SK-N-SH (cell line): ENCODE data around the gene ZMIZ1. TPM values are rescaled to one million over a fixed set of nuclear protein-coding genes. Genes with fewer than 3 reads are reported as not detected.
A peak's percentile ranks its signal among the peaks of the same experiment; 100 is the strongest.

Experiments used
- CTCF ChIA-PET: fragments of 300-600, 350-600 bp; formaldehyde crosslinking; extraction: SDS; loops from one replicate; lab custom pipeline; 2021; lab: Yijun Ruan, JAX
- POLR2A ChIA-PET: fragments of 350-600 bp; sonication (Branson Sonifier 250); formaldehyde crosslinking; extraction: SDS; loops from one replicate; lab custom pipeline; 2020; ENCODE audit warnings: antibody characterized with exemption, inconsistent platforms; lab: Yijun Ruan, JAX
- DNase-seq: peaks from one replicate; pipeline ENCODE4 v3.0.0; 2012
- H2AFZ ChIP-seq: fragments of 200-600 bp; sonication (generic); 2 replicates; pipeline ENCODE4 v1.8.1; 2016; ENCODE audit warnings: antibody characterized with exemption, mild to moderate bottlenecking, low read depth
- H3F3A ChIP-seq: fragments of 200-600 bp; sonication (generic); replicated peaks from 2 replicates; pipeline ENCODE3; 2016; ENCODE audit warnings: antibody characterized with exemption, mild to moderate bottlenecking; ENCODE audit not compliant: insufficient read depth
- H3K27ac ChIP-seq, 2 experiments: fragments of 200-500 bp in 1 of 2; fragments of 200-600 bp in 1 of 2; sonication (Bioruptor generic) in 1 of 2; sonication (generic), shearing (Covaris generic) in 1 of 2; 2 replicates each; pipeline versions ENCODE4 v1.5.1 to v1.6.1; 2014 to 2016; ENCODE audit warnings: low read depth in 2 of 2, inconsistent platforms in 1 of 2, low read length in 1 of 2, mild to moderate bottlenecking in 1 of 2, mixed read lengths in 1 of 2
- H3K27me3 ChIP-seq: fragments of 200-600 bp; sonication (generic), shearing (Covaris generic); 2 replicates; pipeline ENCODE4 v1.6.1; 2016; ENCODE audit warnings: mixed run types; ENCODE audit not compliant: insufficient read depth
- H3K36me3 ChIP-seq, 2 experiments: fragments of 200-500 bp in 1 of 2; fragments of 200-600 bp in 1 of 2; sonication (Bioruptor generic) in 1 of 2; sonication (generic) in 1 of 2; replicated peaks in 1 of 2; 2 replicates each; pipeline versions ENCODE3 to v1.5.1; 2014 to 2016; ENCODE audit warnings: low read length in 1 of 2, mild to moderate bottlenecking in 1 of 2; ENCODE audit not compliant: insufficient read depth in 2 of 2, control insufficient read depth in 1 of 2
- H3K4me1 ChIP-seq, 2 experiments: fragments of 200-500 bp in 1 of 2; fragments of 200-600 bp in 1 of 2; sonication (Bioruptor generic) in 1 of 2; sonication (generic), shearing (Covaris generic) in 1 of 2; 2 replicates each; pipeline versions ENCODE4 v1.5.1 to v1.6.1; 2014 to 2016; ENCODE audit warnings: low read depth in 1 of 2, low read length in 1 of 2, mixed run types in 1 of 2; ENCODE audit not compliant: insufficient read depth in 2 of 2, control insufficient read depth in 1 of 2
- H3K4me2 ChIP-seq: fragments of 200-600 bp; sonication (generic), shearing (Covaris generic); 2 replicates; pipeline ENCODE4 v1.6.1; 2017; ENCODE audit warnings: mixed run types
- H3K4me3 ChIP-seq, 2 experiments: fragments of 200-500 bp in 1 of 2; fragments of 200-600 bp in 1 of 2; sonication (Bioruptor generic) in 1 of 2; sonication (generic), shearing (Covaris generic) in 1 of 2; 2 replicates each; pipeline versions ENCODE4 v1.5.1 to v1.8.1; 2014 to 2016; ENCODE audit warnings: low read depth in 2 of 2, inconsistent platforms in 1 of 2, low read length in 1 of 2, mild to moderate bottlenecking in 1 of 2, mixed read lengths in 1 of 2, moderate library complexity in 1 of 2
- H3K79me2 ChIP-seq: fragments of 200-600 bp; sonication (generic); 2 replicates; pipeline ENCODE4 v1.8.1; 2017; ENCODE audit warnings: mild to moderate bottlenecking; ENCODE audit not compliant: insufficient read depth
- H3K9ac ChIP-seq: fragments of 200-600 bp; sonication (generic); 2 replicates; pipeline ENCODE4 v1.6.1; 2017; ENCODE audit warnings: mixed run types
- H3K9me2 ChIP-seq: fragments of 200-600 bp; sonication (generic); 2 replicates; pipeline ENCODE4 v1.6.1; 2017; ENCODE audit warnings: mixed run types
- H3K9me3 ChIP-seq: fragments of 200-600 bp; sonication (generic); 2 replicates; pipeline ENCODE4 v1.6.1; 2017; ENCODE audit warnings: mixed run types, mild to moderate bottlenecking, moderate library complexity
- H4K20me1 ChIP-seq: fragments of 200-600 bp; sonication (generic); 2 replicates; pipeline ENCODE4 v1.6.1; 2017; ENCODE audit warnings: mild to moderate bottlenecking, mixed run types; ENCODE audit not compliant: insufficient read depth
- ELF1 ChIP-seq: IDR thresholded peaks from 2 replicates; pipeline ENCODE4 v1.4.0; 2012
- EZH2phosphoT487 ChIP-seq: fragments of 200-600 bp; sonication (generic); IDR thresholded peaks from 2 replicates; pipeline ENCODE4 v1.6.1; 2017; ENCODE audit warnings: low read depth, mixed run types, mild to moderate bottlenecking, antibody characterized with exemption, moderate library complexity, borderline replicate concordance
- FOSL2 ChIP-seq: IDR thresholded peaks from 2 replicates; pipeline ENCODE4 v1.4.0; 2012; ENCODE audit warnings: low read depth, mild to moderate bottlenecking, moderate library complexity, borderline replicate concordance
- FOXM1 ChIP-seq: IDR thresholded peaks from 2 replicates; pipeline ENCODE4 v1.4.0; 2012; ENCODE audit warnings: low read depth, mild to moderate bottlenecking
- GABPA ChIP-seq: IDR thresholded peaks from 2 replicates; pipeline ENCODE4 v1.4.0; 2012; ENCODE audit warnings: low read depth, mild to moderate bottlenecking
- GATA2 ChIP-seq: sonication (generic); formaldehyde crosslinking; IDR thresholded peaks from 2 replicates; pipeline ENCODE4 v1.5.0; 2020; ENCODE audit warnings: mild to moderate bottlenecking, missing genetic modification reagents
- MXI1 ChIP-seq: IDR thresholded peaks from 2 replicates; pipeline ENCODE4 v1.6.1; 2012; ENCODE audit warnings: mild to moderate bottlenecking, low read depth, low read length, improper control_type of control experiment
- NFIC ChIP-seq: IDR thresholded peaks from 2 replicates; pipeline ENCODE4 v1.4.0; 2012; ENCODE audit warnings: borderline replicate concordance
- RAD21 ChIP-seq: IDR thresholded peaks from 2 replicates; pipeline ENCODE4 v1.6.1; 2012; ENCODE audit warnings: mild to moderate bottlenecking, low read length
- SIN3A ChIP-seq: IDR thresholded peaks from 2 replicates; pipeline ENCODE4 v1.6.1; 2012; ENCODE audit warnings: low read depth, mild to moderate bottlenecking, low read length, moderate library complexity, borderline replicate concordance
- TEAD4 ChIP-seq: IDR thresholded peaks from 2 replicates; pipeline ENCODE4 v1.4.0; 2012; ENCODE audit warnings: mild to moderate bottlenecking, borderline replicate concordance; ENCODE audit not compliant: insufficient read depth
- WGBS: methylation state at CpG from one replicate; pipeline ENCODE4 v1.1.6; 2017; ENCODE audit warnings: low lambda C conversion rate; 5-methylcytosine and 5-hydroxymethylcytosine counted together
- polyA plus RNA-seq, 3 experiments: library from polyadenylated mRNA; depleted of rRNA; stranded (reverse); fragments of >200 nt; gene quantifications; 2 replicates each; pipeline ENCODE4 v1.2.3, GENCODE V29; 2012
- TF ChIP-seq, protein P1 (sequence below): fragments of 150-350 bp; IDR thresholded peaks from 2 replicates; pipeline ENCODE4 v1.6.1; 2016; ENCODE audit warnings: mild to moderate bottlenecking, low read depth, low read length
- TF ChIP-seq, protein P2 (sequence below): IDR thresholded peaks from 2 replicates; pipeline ENCODE4 v1.4.0; 2012; ENCODE audit warnings: low read depth
- TF ChIP-seq, protein P3 (sequence below): fragments of 150-350 bp; IDR thresholded peaks from 2 replicates; pipeline ENCODE4 v1.6.1; 2017; ENCODE audit warnings: antibody characterized with exemption, low read length, low read depth, borderline replicate concordance
- TF ChIP-seq, protein P4 (sequence below): fragments of 200-600 bp; sonication (generic); IDR thresholded peaks from 2 replicates; pipeline ENCODE4 v1.6.1; 2017; ENCODE audit warnings: antibody characterized with exemption, mild to moderate bottlenecking, moderate library complexity
- TF ChIP-seq, protein P5 (sequence below): IDR thresholded peaks from 2 replicates; pipeline ENCODE4 v1.6.1; 2012; ENCODE audit warnings: mild to moderate bottlenecking, low read depth, low read length, moderate library complexity
- TF ChIP-seq, protein P6 (sequence below): IDR thresholded peaks from 2 replicates; pipeline ENCODE4; 2012

The ZMIZ1 gene
- polyA plus RNA-seq, 1 of the 3 experiments (the other 2 are of a cell fraction) = 23.5 TPM

DNA sequence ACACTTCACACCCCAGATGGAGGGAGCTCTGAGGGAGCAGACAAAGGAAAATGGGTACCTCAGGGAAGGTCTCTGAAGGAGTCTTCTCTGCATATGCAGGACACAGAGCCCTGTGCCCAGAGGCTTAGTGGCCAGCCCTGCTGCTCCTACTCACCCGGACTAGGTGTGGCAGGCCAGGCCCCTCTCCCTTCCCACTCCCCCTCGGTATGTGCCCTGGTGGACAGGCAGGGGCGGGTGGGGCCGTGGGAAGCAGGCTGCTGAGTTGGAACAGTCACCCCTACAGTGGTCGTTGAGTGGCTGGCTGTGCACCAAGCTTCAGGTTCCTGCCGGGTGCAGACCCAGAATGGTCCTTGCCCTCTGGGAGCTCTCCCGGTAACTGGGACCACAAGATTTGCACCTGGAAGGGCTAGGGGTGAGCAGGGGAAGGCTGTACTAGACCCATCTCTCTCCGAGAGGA lies 68.6 kb downstream of the ZMIZ1 start:
- no peak for DNase-seq
- 56% methylated on average over 4 of the region's 8 CpGs for WGBS
- Histone ChIP-seq H3F3A (peaks cover 10% of the 10 kb centered on the region), H3K9me3 (no peaks in the 10 kb centered on the region), H3K4me3 (no peak overlapping the region), H2AFZ (no peak overlapping the region), H3K79me2 (peaks cover 93% of the 10 kb centered on the region), H3K27ac (peak overlapping the region; percentile 50 to 58; a peak in 2 of 4 replicates), H3K36me3 (peaks cover 11 to 16% of the 10 kb centered on the region in 2 experiments), H4K20me1 (peaks cover 32% of the 10 kb centered on the region), H3K9ac (no peak overlapping the region), H3K4me1 (peaks cover 25 to 58% of the 10 kb centered on the region in 2 experiments), H3K9me2 (no peaks in the 10 kb centered on the region), H3K4me2 (no peak overlapping the region), H3K27me3 (no peaks in the 10 kb centered on the region)
- ChIA-PET CTCF (interaction anchor here (1.4 kb wide), 1 partner anchor 13 kb away, joined by 4 read pairs; no protein-coding TSS in a partner anchor), POLR2A (no interaction called here)
- no peak for TF ChIP-seq ELF1

DNA sequence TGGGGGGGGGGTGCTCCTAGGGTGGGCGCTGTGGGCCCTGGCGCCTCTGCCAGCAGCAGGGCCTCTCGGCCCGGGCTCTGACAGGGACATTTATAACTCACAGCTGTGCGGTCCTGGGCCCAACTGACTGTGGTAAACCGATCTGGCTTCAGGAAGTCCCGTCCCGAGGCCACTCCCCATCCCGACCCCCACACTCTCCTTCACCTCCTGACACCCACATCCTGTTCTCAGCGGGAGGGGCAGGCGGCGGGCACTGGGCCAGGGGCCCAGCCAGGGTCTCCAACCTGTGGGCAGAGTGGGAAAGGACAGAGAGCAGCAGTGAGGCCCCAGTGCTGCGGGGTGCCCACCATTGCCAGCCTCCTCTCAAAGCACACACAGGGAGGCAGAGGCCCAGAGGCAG lies 69.1 kb downstream of the ZMIZ1 start:
- ChIA-PET POLR2A (no interaction called here), CTCF (interaction anchor here (1.4 kb wide), 1 partner anchor 13 kb away, joined by 4 read pairs; no protein-coding TSS in a partner anchor)
- peaks cover 34% of the 10 kb centered on the region for H4K20me1 ChIP-seq
- no peaks in the 10 kb centered on the region for H3K9me3 ChIP-seq
- H3K4me1 ChIP-seq = peaks cover 25 to 58% of the 10 kb centered on the region in 2 experiments
- peaks cover 91% of the 10 kb centered on the region for H3K79me2 ChIP-seq
- H2AFZ ChIP-seq = no peak overlapping the region
- H3K4me2 ChIP-seq = no peak overlapping the region
- no peak overlapping the region for H3K9ac ChIP-seq
- DNase-seq = no peak
- WGBS = 75% methylated on average over 7 of the region's 13 CpGs
- no peaks in the 10 kb centered on the region for H3K9me2 ChIP-seq
- H3K27ac ChIP-seq = peak overlapping the region; percentile 31 to 58; a peak in 2 of 4 replicates
- H3K27me3 ChIP-seq = no peaks in the 10 kb centered on the region
- H3F3A ChIP-seq = peaks cover 10% of the 10 kb centered on the region
- H3K36me3 ChIP-seq = peaks cover 13 to 16% of the 10 kb centered on the region in 2 experiments
- no peak overlapping the region for H3K4me3 ChIP-seq
- no peak for TF ChIP-seq FOSL2
- no peak for TF ChIP-seq FOXM1
- TF ChIP-seq, protein P1, sequence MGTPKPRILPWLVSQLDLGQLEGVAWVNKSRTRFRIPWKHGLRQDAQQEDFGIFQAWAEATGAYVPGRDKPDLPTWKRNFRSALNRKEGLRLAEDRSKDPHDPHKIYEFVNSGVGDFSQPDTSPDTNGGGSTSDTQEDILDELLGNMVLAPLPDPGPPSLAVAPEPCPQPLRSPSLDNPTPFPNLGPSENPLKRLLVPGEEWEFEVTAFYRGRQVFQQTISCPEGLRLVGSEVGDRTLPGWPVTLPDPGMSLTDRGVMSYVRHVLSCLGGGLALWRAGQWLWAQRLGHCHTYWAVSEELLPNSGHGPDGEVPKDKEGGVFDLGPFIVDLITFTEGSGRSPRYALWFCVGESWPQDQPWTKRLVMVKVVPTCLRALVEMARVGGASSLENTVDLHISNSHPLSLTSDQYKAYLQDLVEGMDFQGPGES = no peak
- TF ChIP-seq, protein P2, sequence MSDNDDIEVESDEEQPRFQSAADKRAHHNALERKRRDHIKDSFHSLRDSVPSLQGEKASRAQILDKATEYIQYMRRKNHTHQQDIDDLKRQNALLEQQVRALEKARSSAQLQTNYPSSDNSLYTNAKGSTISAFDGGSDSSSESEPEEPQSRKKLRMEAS = no peak
- TF ChIP-seq MXI1 = no peak
- TF ChIP-seq, protein P3, sequence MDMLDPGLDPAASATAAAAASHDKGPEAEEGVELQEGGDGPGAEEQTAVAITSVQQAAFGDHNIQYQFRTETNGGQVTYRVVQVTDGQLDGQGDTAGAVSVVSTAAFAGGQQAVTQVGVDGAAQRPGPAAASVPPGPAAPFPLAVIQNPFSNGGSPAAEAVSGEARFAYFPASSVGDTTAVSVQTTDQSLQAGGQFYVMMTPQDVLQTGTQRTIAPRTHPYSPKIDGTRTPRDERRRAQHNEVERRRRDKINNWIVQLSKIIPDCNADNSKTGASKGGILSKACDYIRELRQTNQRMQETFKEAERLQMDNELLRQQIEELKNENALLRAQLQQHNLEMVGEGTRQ = no peak
- TF ChIP-seq TEAD4 = no peak
- TF ChIP-seq SIN3A = no peak
- no peak for TF ChIP-seq GABPA
- TF ChIP-seq, protein P4, sequence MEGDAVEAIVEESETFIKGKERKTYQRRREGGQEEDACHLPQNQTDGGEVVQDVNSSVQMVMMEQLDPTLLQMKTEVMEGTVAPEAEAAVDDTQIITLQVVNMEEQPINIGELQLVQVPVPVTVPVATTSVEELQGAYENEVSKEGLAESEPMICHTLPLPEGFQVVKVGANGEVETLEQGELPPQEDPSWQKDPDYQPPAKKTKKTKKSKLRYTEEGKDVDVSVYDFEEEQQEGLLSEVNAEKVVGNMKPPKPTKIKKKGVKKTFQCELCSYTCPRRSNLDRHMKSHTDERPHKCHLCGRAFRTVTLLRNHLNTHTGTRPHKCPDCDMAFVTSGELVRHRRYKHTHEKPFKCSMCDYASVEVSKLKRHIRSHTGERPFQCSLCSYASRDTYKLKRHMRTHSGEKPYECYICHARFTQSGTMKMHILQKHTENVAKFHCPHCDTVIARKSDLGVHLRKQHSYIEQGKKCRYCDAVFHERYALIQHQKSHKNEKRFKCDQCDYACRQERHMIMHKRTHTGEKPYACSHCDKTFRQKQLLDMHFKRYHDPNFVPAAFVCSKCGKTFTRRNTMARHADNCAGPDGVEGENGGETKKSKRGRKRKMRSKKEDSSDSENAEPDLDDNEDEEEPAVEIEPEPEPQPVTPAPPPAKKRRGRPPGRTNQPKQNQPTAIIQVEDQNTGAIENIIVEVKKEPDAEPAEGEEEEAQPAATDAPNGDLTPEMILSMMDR = no peak
- TF ChIP-seq NFIC = no peak
- TF ChIP-seq EZH2phosphoT487 = no peak
- TF ChIP-seq, protein P5, sequence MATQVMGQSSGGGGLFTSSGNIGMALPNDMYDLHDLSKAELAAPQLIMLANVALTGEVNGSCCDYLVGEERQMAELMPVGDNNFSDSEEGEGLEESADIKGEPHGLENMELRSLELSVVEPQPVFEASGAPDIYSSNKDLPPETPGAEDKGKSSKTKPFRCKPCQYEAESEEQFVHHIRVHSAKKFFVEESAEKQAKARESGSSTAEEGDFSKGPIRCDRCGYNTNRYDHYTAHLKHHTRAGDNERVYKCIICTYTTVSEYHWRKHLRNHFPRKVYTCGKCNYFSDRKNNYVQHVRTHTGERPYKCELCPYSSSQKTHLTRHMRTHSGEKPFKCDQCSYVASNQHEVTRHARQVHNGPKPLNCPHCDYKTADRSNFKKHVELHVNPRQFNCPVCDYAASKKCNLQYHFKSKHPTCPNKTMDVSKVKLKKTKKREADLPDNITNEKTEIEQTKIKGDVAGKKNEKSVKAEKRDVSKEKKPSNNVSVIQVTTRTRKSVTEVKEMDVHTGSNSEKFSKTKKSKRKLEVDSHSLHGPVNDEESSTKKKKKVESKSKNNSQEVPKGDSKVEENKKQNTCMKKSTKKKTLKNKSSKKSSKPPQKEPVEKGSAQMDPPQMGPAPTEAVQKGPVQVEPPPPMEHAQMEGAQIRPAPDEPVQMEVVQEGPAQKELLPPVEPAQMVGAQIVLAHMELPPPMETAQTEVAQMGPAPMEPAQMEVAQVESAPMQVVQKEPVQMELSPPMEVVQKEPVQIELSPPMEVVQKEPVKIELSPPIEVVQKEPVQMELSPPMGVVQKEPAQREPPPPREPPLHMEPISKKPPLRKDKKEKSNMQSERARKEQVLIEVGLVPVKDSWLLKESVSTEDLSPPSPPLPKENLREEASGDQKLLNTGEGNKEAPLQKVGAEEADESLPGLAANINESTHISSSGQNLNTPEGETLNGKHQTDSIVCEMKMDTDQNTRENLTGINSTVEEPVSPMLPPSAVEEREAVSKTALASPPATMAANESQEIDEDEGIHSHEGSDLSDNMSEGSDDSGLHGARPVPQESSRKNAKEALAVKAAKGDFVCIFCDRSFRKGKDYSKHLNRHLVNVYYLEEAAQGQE = no peak
- TF ChIP-seq, protein P6, sequence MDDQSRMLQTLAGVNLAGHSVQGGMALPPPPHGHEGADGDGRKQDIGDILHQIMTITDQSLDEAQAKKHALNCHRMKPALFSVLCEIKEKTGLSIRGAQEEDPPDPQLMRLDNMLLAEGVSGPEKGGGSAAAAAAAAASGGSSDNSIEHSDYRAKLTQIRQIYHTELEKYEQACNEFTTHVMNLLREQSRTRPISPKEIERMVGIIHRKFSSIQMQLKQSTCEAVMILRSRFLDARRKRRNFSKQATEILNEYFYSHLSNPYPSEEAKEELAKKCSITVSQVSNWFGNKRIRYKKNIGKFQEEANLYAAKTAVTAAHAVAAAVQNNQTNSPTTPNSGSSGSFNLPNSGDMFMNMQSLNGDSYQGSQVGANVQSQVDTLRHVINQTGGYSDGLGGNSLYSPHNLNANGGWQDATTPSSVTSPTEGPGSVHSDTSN = no peak
- TF ChIP-seq RAD21 = no peak
- no peak for TF ChIP-seq GATA2 (CRISPR knock-in tag)
